Astrocyte (in vitro differentiated cells and primary cell): ENCODE data around the gene CACNB2.

ENCODE experiments used
- EZH2 ChIP-seq: IDR thresholded peaks from 2 replicates; pipeline ENCODE4 v1.6.1; 2012; ENCODE audit warnings: mild to moderate bottlenecking, low read length, inconsistent platforms; ENCODE audit not compliant: insufficient read depth
- TF ChIP-seq, protein P1 (sequence below): IDR thresholded peaks from 2 replicates; pipeline ENCODE4 v1.5.1; 2011; ENCODE audit warnings: low read depth, mild to moderate bottlenecking, inconsistent platforms, low read length, moderate library complexity; ENCODE audit not compliant: insufficient read depth

DNA sequence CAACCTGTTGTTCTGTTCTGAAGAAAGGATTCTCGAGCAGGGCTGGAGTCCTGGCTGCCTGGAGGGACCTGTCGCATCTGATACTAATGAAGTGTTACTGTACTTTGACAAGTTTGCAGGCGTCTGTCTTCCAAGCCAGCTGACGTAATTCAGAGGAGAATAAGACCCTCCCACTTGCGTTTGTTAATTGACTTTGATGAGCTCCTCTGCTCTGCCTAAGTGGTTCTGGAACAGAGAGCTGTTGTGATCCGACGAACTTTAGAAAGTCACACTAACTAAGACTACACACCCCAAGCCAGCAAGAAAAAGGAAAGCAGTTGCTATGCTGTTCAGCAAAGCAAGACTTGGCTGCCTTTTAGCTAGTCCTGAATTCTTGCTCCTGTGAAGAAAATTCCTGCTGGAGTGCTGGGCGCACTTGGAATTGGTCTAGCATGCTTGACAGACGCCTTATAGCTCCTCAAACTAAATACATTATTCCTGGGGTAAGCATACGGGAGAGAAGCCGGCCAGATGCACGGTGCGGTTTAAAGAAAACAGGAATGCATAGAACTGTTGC, 200.3 kb downstream of the CACNB2 start:
- TF ChIP-seq EZH2 = no peak
- TF ChIP-seq, protein P1, sequence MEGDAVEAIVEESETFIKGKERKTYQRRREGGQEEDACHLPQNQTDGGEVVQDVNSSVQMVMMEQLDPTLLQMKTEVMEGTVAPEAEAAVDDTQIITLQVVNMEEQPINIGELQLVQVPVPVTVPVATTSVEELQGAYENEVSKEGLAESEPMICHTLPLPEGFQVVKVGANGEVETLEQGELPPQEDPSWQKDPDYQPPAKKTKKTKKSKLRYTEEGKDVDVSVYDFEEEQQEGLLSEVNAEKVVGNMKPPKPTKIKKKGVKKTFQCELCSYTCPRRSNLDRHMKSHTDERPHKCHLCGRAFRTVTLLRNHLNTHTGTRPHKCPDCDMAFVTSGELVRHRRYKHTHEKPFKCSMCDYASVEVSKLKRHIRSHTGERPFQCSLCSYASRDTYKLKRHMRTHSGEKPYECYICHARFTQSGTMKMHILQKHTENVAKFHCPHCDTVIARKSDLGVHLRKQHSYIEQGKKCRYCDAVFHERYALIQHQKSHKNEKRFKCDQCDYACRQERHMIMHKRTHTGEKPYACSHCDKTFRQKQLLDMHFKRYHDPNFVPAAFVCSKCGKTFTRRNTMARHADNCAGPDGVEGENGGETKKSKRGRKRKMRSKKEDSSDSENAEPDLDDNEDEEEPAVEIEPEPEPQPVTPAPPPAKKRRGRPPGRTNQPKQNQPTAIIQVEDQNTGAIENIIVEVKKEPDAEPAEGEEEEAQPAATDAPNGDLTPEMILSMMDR = no peak
